Measurements from ENCODE around the gene FMN1.

FMN1 gene

DNA sequence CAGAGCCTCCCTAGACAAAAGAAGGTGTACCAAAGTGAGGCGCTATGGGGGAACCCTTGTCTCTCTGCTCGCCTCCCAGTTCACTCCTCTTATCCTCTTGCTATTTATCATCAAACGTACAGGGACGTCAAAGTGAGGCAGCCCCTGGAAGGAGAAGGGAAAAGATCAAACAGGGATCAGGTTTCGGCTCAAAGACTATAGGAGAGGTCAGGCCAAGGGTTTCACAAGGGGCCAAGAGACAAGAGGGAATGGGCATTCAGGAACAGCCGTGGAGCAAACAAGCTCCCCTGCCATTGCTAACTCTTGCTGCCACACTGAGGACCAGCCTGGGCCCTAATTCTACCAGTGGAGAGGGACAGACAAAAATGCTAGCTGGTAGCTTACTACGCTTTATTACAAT is 308.1 kb downstream of the FMN1 start:
- no peaks in the 10 kb centered on the region for H3K9me3 ChIP-seq (ENCODE audit: low read depth, low read length)
- H3K27ac ChIP-seq = no peak overlapping the region
- no peaks in the 10 kb centered on the region for H3K36me3 ChIP-seq (ENCODE audit: insufficient read depth, low read length)
- H3K9ac ChIP-seq (ENCODE audit: insufficient read length) = no peak overlapping the region
- no peak overlapping the region for H3K4me3 ChIP-seq
- no peak for TF ChIP-seq FOXP2 (optimal IDR thresholded peaks at IDR 0.05; ENCODE audit: control extremely low read depth, extremely low read length, insufficient read depth)
- no peak for TF ChIP-seq POLR2AphosphoS5 (IDR thresholded peaks at IDR 0.05; ENCODE audit: borderline replicate concordance, low read depth, low read length)
- no peak for TF ChIP-seq EZH2 (IDR thresholded peaks at IDR 0.05)
- DNase-seq (ENCODE audit: low read depth, low spot score) = no peak

GRCh38 chr15:32885713-32886112 is 308.8 kb downstream of the FMN1 start:
- H3K27ac ChIP-seq = no peak overlapping the region
- H3K9me3 ChIP-seq (ENCODE audit: low read depth, low read length) = no peaks in the 10 kb centered on the region
- DNase-seq (ENCODE audit: low read depth, low spot score) = no peak
- TF ChIP-seq EZH2 (IDR thresholded peaks at IDR 0.05) (no peak), POLR2AphosphoS5 (IDR thresholded peaks at IDR 0.05; ENCODE audit: borderline replicate concordance, low read depth, low read length) (no peak), FOXP2 (optimal IDR thresholded peaks at IDR 0.05; ENCODE audit: control extremely low read depth, extremely low read length, insufficient read depth) (no peak)
- no peak overlapping the region for H3K9ac ChIP-seq (ENCODE audit: insufficient read length)
- H3K4me3 ChIP-seq = no peak overlapping the region
- no peaks in the 10 kb centered on the region for H3K36me3 ChIP-seq (ENCODE audit: insufficient read depth, low read length)

DNA sequence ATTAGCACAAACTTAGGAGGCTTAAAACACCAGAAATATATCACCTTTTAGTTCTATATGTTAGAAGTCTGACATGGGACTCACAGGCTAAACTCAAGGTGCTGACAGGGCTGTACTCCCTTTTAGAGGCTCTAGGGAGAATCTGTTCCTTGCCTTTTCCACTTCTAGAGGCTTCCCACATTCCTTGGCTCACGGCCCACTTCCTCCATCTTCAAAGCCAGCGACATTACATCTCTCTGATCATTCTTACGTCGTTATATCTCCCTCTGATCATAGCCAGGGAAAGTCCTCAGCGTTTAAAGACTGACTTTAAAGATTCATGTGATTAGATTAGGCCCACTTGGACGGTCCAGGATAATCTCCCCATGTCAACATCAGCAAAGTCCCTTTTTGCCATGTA is 310.4 kb downstream of the FMN1 start:
- no peaks in the 10 kb centered on the region for H3K36me3 ChIP-seq (ENCODE audit: insufficient read depth, low read length)
- no peaks in the 10 kb centered on the region for H3K9me3 ChIP-seq (ENCODE audit: low read depth, low read length)
- H3K4me3 ChIP-seq = no peak overlapping the region
- TF ChIP-seq EZH2 (IDR thresholded peaks at IDR 0.05) (no peak), FOXP2 (optimal IDR thresholded peaks at IDR 0.05; ENCODE audit: control extremely low read depth, extremely low read length, insufficient read depth) (no peak), POLR2AphosphoS5 (IDR thresholded peaks at IDR 0.05; ENCODE audit: borderline replicate concordance, low read depth, low read length) (no peak)
- DNase-seq (ENCODE audit: low read depth, low spot score) = no peak
- no peak overlapping the region for H3K27ac ChIP-seq
- H3K9ac ChIP-seq (ENCODE audit: insufficient read length) = no peak overlapping the region

DNA sequence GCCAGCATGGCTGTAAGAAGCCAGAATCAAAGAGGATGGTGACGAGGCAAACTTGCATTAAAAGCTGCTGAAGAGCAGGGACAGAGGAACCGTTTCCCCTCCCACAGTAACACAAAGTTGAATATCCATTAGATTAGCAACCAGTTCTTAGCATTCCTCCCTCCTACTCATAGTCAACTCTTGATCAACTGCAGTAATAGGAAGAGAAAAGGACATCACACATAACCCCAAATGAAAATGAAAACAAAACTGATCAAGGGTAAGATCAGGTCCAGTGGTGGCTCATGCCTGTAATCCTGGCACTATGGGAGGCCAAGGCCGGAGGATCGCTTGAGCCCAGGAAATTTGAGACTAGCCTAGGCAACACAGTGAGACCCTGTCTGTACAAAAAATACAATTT is 311.6 kb downstream of the FMN1 start:
- Histone ChIP-seq H3K4me3 (no peak overlapping the region), H3K9ac (ENCODE audit: insufficient read length) (no peak overlapping the region), H3K27ac (no peak overlapping the region), H3K9me3 (ENCODE audit: low read depth, low read length) (no peaks in the 10 kb centered on the region), H3K36me3 (ENCODE audit: insufficient read depth, low read length) (no peaks in the 10 kb centered on the region)
- DNase-seq (ENCODE audit: low read depth, low spot score) = no peak
- no peak for TF ChIP-seq FOXP2 (optimal IDR thresholded peaks at IDR 0.05; ENCODE audit: control extremely low read depth, extremely low read length, insufficient read depth)
- TF ChIP-seq POLR2AphosphoS5 (IDR thresholded peaks at IDR 0.05; ENCODE audit: borderline replicate concordance, low read depth, low read length) = no peak
- no peak for TF ChIP-seq EZH2 (IDR thresholded peaks at IDR 0.05)

DNA sequence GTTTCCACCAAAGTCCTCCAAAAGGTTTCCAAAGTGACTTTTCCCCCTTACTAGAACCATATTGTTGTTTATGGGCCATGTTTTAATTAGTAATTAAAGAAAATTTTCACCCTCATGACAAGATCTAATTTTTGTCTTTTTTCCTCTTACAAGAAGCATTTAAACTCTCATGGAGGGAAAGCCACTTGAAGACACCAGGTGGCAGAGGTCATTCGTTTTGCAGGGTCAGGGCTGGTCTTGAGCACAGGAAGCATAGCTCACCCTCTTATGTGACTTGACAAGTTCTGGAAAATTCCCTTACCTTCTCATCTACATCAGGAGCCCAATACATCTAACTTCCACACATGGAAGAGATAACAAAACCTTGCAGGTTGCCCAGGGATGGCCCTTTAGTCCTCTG is 313.0 kb downstream of the FMN1 start:
- no peak overlapping the region for H3K4me3 ChIP-seq
- TF ChIP-seq FOXP2 (optimal IDR thresholded peaks at IDR 0.05; ENCODE audit: control extremely low read depth, extremely low read length, insufficient read depth) (no peak), POLR2AphosphoS5 (IDR thresholded peaks at IDR 0.05; ENCODE audit: borderline replicate concordance, low read depth, low read length) (no peak), EZH2 (IDR thresholded peaks at IDR 0.05) (no peak)
- H3K27ac ChIP-seq = no peak overlapping the region
- no peak overlapping the region for H3K9ac ChIP-seq (ENCODE audit: insufficient read length)
- H3K9me3 ChIP-seq (ENCODE audit: low read depth, low read length) = no peaks in the 10 kb centered on the region
- DNase-seq (ENCODE audit: low read depth, low spot score) = no peak
- no peaks in the 10 kb centered on the region for H3K36me3 ChIP-seq (ENCODE audit: insufficient read depth, low read length)

DNA sequence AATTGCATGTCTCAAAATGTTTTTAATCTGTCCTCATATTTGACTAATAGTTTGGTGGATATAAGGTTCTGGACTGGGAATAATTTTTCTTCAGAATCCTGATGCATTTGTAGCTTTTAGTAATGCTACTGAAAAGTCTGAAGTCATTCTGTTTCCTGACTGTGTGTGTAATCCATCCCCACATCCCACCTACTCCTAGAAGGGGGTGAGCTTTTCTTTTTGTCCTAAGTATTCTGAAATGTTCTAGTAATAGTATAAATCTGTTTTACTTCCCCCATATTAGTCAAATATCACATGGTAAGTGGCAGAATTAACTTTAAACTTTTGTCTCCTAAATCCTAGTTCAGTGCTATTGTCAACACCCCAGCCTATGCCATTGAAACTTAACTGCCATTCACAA is 313.9 kb downstream of the FMN1 start:
- no peak overlapping the region for H3K27ac ChIP-seq
- no peaks in the 10 kb centered on the region for H3K36me3 ChIP-seq (ENCODE audit: insufficient read depth, low read length)
- H3K9me3 ChIP-seq (ENCODE audit: low read depth, low read length) = no peaks in the 10 kb centered on the region
- TF ChIP-seq FOXP2 (optimal IDR thresholded peaks at IDR 0.05; ENCODE audit: control extremely low read depth, extremely low read length, insufficient read depth) = no peak
- TF ChIP-seq POLR2AphosphoS5 (IDR thresholded peaks at IDR 0.05; ENCODE audit: borderline replicate concordance, low read depth, low read length) = no peak
- no peak for TF ChIP-seq EZH2 (IDR thresholded peaks at IDR 0.05)
- no peak overlapping the region for H3K4me3 ChIP-seq
- DNase-seq (ENCODE audit: low read depth, low spot score) = no peak
- H3K9ac ChIP-seq (ENCODE audit: insufficient read length) = no peak overlapping the region

DNA sequence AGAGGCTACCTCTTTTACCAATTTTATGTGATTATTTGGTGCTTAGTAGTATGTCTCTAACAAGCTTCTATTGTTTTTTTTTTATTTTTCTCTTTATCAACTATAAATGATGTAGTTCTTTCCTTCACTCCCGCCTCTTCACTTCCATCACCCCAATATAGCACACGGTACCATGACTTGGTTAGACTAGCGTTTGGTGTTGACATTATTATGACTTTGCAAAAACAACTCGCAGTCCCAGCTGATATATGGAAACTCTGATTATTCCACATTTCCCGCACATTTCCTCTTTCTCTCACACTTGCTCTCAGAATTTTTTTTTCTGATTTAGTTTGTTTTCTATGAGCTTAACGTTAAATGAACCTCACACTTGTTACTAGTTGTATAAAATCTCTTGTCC is 314.5 kb downstream of the FMN1 start:
- no peak overlapping the region for H3K27ac ChIP-seq
- H3K9ac ChIP-seq (ENCODE audit: insufficient read length) = no peak overlapping the region
- TF ChIP-seq POLR2AphosphoS5 (IDR thresholded peaks at IDR 0.05; ENCODE audit: borderline replicate concordance, low read depth, low read length) = no peak
- no peak for DNase-seq (ENCODE audit: low read depth, low spot score)
- H3K36me3 ChIP-seq (ENCODE audit: insufficient read depth, low read length) = no peaks in the 10 kb centered on the region
- H3K4me3 ChIP-seq = no peak overlapping the region
- H3K9me3 ChIP-seq (ENCODE audit: low read depth, low read length) = no peaks in the 10 kb centered on the region

DNA sequence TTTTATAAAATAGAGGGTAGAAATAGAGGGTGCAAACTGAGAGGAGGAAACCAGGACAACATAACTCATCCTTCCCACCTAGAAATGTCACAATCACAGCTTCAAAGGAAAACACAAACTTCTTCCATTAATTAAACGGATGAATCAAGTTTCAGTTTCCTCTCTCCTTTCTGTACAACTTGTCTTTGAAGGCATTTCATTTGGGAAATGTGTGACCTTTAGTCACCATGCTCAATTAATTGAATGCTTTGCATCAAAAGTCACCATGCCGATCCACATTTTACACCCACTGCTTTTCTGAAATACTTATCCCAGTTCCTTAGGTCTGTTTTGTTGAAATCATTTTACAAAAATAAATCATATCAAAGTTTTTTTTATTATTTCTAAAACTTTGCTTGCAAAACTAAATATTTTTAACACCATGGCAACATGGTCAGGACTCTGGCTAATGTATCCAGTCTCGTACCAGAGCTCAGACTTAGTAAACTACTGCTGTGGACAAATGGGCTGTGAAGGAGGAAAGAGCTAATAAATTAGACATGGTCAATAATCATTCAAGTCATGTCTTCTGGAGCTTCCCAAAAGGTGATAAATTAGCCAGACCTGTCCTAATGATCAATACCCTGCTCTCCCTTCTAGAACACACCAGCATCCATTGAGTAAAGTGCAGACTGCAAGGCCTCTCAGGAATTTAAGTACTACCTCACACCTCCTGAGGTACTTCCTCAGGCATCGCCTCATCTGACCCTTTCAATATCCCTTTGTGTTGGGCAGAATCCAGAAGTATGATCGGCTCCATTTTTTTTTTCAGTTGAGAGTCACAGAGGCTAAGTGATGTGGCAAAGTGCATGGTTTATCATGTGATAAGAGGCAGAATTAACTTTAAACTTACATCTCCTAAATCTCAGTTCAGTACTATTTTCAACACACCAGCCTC is 315.4 kb downstream of the FMN1 start:
- Histone ChIP-seq H3K9me3 (ENCODE audit: low read depth, low read length) (no peaks in the 10 kb centered on the region), H3K4me3 (no peak overlapping the region), H3K36me3 (ENCODE audit: insufficient read depth, low read length) (no peaks in the 10 kb centered on the region), H3K9ac (ENCODE audit: insufficient read length) (no peak overlapping the region), H3K27ac (no peak overlapping the region)
- TF ChIP-seq EZH2 (IDR thresholded peaks at IDR 0.05) (no peak), POLR2AphosphoS5 (IDR thresholded peaks at IDR 0.05; ENCODE audit: borderline replicate concordance, low read depth, low read length) (no peak), FOXP2 (optimal IDR thresholded peaks at IDR 0.05; ENCODE audit: control extremely low read depth, extremely low read length, insufficient read depth) (no peak)
- DNase-seq (ENCODE audit: low read depth, low spot score) = no peak

DNA sequence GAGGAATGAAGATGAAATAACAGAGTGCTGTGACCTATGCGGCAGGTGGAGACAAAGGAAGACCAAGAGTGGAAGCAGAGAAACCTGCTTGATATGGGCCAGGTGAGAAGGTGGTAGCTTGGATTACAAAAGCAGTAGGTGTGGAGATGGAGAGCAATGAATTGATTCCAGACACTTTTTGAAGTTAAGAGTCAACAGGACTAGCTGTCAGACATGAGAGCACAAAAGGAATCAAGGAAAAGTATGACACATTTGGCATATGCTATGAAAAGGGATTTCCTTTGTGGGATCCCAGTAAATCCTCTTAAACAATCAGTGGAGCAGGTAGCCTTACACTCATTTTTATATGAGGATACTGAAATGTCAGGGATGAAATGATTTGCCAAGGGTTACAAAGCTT is 316.2 kb downstream of the FMN1 start:
- TF ChIP-seq EZH2 (IDR thresholded peaks at IDR 0.05) (no peak), FOXP2 (optimal IDR thresholded peaks at IDR 0.05; ENCODE audit: control extremely low read depth, extremely low read length, insufficient read depth) (no peak), POLR2AphosphoS5 (IDR thresholded peaks at IDR 0.05; ENCODE audit: borderline replicate concordance, low read depth, low read length) (no peak)
- Histone ChIP-seq H3K27ac (no peak overlapping the region), H3K9me3 (ENCODE audit: low read depth, low read length) (no peaks in the 10 kb centered on the region), H3K36me3 (ENCODE audit: insufficient read depth, low read length) (no peaks in the 10 kb centered on the region), H3K9ac (ENCODE audit: insufficient read length) (no peak overlapping the region), H3K4me3 (no peak overlapping the region)
- DNase-seq (ENCODE audit: low read depth, low spot score) = no peak

Data from SK-N-MC (cell line).